CD4-positive, alpha-beta T cell treated with Interleukin-21 for 1 hour (primary cell): ENCODE results near the gene TNNI2.

Experiments
- DNase-seq: peaks from one replicate; pipeline ENCODE4 v3.0.0-alpha.2; 2020

The TNNI2 gene

DNA sequence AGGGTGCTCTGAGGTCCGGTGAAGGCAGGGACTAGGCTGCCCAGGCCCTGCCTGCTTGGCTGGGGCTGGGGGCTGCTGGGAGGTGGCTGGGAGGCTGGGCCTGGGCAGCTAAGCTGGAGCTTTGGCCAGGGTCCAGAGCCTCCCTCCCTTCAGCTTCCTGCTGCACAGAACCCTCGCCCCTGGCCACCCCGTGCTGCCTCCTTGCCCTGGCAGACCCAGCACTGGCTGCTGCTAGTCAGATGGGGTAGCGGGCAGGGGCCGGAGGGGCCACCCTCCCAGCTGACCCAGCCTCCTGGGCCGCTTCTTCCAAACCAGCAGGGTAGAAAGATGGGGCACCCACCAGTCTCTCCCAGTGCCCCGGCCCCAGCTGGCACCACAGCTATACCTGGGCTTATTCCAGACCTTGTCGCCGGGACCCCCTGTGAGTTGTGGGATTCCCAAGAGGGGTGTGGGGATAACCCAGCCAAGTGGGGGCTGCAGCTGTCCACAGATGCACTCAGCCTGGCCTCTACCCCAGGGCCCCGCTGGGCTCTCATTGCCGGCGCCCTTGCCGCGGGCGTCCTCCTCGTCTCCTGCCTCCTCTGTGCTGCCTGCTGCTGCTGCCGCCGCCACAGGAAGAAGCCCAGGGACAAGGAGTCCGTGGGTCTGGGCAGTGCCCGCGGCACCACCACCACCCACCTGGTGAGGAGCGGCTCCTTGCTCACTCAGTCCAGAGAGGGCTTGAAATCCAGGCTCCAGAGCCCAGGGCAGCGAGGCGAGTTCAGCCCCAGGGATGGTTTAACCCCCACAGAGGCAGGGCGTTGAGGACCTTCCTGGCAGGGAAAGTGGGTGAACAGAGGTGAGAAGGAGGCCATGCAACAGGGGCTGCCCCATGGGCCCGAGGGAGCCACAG lies 3.8 kb upstream of the TNNI2 start, which contains the start of gene SYT8:
Gene SYT8, plus strand, starts transcription at position 212 of the 892 bp plus-strand sequence. Its CDS starts 116 bp downstream, at position 328.
- no peak for DNase-seq

DNA sequence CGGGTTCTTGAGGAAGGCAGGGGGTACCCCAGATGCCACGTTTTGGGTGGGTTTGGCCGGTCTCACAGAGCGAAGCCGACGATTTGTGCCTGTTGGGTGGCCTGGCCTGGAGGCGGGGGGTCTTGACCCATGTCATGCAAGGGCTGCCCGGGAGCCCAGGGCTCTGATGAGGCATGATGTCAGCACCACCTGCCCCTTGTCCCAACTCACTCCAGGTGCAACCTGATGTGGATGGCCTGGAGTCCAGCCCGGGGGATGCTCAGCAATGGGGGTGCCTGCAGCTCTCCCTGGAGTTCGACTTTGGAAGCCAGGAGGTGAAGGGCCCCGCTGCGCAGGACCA lies 3.1 kb upstream of the TNNI2 start:
- DNase-seq, result no peak

DNA sequence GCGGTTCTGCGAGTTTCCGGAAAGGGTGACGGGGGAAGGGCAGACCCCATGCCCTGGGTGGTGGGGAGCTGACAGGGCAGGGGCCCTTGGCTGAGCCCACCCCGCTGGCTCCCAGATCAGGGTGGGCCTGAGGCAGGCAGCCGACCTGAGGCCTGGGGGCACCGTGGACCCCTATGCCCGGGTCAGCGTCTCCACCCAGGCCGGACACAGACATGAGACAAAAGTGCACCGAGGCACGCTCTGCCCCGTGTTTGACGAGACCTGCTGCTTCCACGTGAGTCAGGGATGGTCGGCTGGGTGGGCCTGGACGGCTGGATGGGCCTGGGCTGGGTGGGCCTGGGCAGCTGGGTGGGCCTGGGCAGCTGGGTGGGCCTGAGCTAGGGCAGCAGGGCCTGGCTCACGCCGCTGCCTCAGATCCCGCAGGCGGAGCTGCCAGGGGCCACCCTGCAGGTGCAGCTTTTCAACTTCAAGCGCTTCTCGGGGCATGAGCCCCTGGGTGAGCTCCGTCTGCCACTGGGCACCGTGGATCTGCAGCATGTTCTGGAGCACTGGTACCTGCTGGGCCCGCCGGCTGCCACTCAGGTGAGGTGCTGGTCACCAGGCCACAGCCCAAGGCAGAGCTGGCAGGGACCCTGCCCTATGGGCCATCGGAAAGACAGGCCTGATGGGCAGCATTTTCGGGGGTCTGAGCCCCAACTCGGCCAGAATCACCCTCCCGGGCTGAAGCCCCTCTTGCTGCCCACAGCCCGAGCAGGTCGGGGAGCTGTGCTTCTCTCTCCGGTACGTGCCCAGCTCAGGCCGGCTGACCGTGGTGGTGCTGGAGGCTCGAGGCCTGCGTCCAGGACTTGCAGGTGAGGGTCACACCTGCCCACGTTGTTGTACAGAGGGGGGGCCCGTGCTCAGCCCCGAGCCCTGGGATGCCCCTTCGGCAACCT lies 2.5 kb upstream of the TNNI2 start:
- no peak for DNase-seq

GRCh38 chr11:1837171-1838076 lies 1.4 kb upstream of the TNNI2 start:
- peak; percentile 84 for DNase-seq

GRCh38 chr11:1838077-1838425 lies 730 bp upstream of the TNNI2 start:
- no peak for DNase-seq

DNA sequence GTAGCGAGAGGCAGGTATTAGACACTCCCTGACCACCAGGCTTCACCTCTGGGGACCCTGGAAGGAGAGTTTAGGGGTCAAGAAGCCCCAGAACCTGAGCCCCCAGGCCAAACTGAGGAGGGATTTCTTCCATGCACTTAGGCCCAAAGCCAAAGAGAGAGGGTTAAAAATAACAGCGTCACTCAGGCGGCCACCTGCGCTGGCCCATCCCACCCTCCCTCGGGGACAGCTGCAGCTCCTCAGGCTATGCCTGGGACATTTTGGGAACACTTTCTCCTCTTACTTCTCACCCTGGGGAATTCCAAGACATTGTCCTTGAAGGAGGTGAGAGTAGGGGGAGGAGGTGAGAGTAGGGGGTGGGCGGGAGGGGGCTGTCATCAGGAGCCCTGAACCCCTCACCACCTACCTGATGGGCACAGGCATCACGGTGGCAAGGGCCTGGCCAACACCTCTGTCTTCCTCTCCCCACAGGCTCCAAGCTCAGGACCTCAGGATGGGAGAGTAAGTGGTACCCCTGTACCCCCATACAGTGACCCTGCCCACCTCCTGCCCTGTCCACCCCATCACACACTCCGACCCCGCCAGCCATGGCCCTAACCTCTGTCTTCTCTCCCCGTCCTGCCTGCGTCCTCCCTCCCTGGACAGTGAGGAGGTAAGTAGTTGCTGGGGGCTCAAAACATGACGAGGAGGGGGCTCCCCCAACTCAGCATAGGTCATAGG lies 583 bp downstream of the TNNI2 start:
- no peak for DNase-seq

- DNase-seq, result peak; percentile 44
These were observed 1.4 kb downstream of the TNNI2 start for GRCh38 chr11:1839924-1840779.

DNA sequence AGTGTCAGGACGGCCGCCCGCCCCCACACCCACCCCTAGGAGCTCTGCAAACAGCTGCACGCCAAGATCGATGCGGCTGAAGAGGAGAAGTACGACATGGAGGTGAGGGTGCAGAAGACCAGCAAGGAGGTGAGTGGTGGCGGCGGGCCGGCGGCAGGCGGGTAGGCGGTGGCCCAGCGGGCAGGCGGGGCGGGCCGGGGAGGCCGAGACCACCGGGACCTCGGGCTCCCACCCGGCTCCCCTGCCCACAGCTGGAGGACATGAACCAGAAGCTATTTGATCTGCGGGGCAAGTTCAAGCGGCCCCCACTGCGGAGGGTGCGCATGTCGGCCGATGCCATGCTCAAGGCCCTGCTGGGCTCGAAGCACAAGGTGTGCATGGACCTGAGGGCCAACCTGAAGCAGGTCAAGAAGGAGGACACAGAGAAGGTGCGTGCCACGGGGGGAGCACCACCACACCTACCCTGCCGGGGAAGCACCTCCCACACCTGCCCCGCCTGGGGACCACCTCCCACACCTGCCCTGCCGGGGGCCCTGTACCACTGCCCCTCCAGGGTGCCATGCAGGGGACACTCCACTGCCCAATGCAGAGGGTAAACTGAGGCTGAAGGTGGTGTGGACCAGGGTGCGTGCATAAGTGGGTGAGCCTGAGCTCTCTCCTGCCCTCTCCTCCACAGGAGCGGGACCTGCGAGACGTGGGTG lies 2.1 kb downstream of the TNNI2 start:
- DNase-seq, result no peak

DNA sequence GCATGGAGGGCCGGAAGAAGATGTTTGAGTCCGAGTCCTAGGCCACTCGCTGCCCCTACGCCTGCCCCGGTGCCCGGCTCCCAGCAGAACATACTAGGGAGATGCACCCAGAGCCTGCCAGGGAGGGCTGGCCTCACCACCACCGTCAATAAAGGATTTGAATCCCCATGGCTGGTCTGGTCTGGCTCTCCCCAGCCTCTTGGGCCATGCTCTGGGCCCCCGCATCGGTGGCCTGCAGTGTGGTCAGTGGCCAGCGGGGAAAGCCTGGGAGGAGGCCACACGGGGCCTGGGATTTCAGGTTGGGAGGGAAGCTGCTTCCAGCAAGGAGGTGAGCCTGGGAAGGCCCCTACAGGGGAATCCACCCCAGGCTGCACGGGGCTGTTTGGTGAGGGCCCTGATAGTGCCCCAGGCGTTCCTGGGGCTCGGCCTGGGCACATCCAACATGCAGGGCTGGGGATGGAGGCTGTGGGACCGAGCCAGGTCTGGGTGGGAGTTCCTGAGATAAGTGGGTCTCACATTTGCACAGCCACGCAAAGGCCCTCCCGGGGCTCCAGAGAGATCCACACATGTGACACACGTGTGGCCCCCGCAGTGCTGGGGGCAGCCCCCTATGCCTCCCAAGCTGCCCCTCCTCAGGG lies 2.8 kb downstream of the TNNI2 start:
- no peak for DNase-seq

- no peak for DNase-seq
These were observed 3.6 kb downstream of the TNNI2 start for GRCh38 chr11:1842149-1843097.

- DNase-seq, result no peak
These were observed 4.3 kb downstream of the TNNI2 start for GRCh38 chr11:1843098-1843473.

- no peak for DNase-seq
These were observed 5.0 kb downstream of the TNNI2 start for GRCh38 chr11:1843796-1844195.

- DNase-seq, result peak; percentile 68
These were observed 5.7 kb downstream of the TNNI2 start for GRCh38 chr11:1844221-1845094.

DNA sequence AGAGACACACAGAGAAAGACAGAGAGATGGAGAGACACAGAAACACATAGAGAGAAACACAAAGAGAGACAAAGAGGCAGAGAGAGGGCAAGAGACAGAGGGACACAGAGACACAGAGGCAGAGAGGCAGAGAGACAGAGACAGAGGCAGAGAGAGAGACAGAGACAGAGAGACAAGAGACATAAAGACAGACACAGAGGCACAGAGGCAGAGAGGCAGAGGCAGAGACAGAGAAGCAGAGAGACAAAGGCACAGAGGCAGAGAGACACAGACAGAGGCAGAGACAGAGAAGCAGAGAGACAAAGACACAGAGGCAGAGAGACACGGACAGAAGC lies 6.3 kb downstream of the TNNI2 start:
- no peak for DNase-seq

DNA sequence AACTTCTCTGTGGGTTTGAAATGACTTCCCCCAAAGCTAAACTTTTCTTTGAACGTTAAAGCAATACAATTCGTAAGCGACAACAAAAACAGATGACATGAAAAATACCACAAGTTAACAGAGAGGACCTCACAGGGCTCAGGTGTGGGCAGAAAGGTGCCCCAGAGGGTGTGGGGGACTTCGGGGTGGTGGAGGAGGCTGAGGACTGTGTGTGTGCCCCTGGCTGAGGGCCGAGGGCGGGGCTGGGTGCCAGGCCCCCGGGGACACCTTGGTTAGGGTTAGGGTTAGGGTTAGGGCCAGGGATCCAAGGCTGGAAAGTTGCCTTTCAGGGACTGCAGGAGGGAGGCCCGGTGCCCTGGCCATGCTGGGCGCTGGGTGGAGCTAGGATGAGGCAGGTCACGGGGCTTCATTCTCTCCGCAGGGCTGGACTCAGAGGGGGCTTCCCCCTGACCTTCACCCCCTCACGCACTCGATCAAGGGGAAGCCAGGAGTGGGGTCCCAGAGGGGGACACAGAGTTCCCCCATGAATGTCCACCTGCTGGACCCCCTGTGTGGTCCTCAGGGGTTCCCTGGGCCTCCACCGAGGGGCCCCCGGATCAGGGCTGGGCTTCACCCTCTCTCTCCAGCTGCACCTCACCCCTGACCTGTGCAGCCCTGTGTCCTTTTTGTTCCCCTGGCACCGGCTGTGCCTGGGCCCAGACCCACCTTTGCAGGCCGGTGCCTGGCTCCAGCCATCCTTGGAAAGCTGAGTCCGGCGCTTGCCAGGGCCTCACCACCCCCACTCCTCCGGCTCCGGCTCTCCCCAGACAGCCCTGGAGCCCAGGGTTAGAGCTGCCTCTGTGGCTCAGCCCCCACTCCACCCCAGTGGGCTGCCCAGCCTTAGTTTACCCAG lies 7.0 kb downstream of the TNNI2 start:
- DNase-seq, result peak; percentile 51

DNA sequence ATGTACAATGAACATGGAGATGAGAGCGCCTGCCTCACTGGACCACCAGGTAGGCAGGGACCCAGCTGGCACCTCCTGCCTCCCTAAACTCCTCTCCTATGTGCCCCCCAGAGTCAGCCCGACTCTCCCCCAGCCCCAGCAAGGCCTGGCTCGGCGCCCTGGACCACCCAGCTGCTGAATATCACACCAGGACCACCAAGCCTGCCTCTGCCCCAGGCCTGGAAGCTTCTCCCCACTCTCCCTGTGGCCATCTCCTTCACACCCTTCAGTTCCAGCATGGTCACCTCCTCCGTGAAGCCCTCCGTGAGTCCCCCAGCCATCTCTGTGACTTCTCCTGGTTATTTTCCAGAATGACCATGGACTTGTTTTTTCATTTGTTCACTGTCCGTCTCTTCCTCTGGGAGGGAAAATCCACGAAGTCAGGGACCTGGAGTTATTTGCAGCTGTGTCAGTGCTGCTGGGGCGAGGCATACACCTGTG lies 7.7 kb downstream of the TNNI2 start:
- DNase-seq, result no peak
